ENCODE measurements around the gene EPDR1. TPM values are rescaled to one million over a fixed set of nuclear protein-coding genes. Genes with fewer than 3 reads are reported as not detected.

EPDR1 gene
- total and polyA plus RNA-seq, 4 donors: 31.3 to 44.0 (median 37.3) TPM

- H3K27me3 ChIP-seq (ENCODE audit: control insufficient read depth in 1 of 2, insufficient read depth in 2 of 2, low read length in 1 of 2): no peaks in the 10 kb centered on the region
- ATAC-seq (ENCODE audit: low FRiP score): no peak
- H3K36me3 ChIP-seq (ENCODE audit: control insufficient read depth in 1 of 2, insufficient read depth in 2 of 2, low read length in 1 of 2): no peaks in the 10 kb centered on the region
- intact Hi-C loops (cut with DNase I): loop anchor here in 1 of 2 donors (1.0 kb wide), 1 partner anchor 13 kb away; no protein-coding TSS in a partner anchor
- no peaks in the 10 kb centered on the region for H3K9me3 ChIP-seq (ENCODE audit: control insufficient read depth, low read length)
- no peak for DNase-seq
- WGBS, 2 donors: 49 to 54% methylated on average over 1 of the region's 1 CpG
- peaks cover 0 to 5% of the 10 kb centered on the region in 2 donors for H3K4me1 ChIP-seq (ENCODE audit: control insufficient read depth in 1 of 2, insufficient read depth in 2 of 2, low read length in 2 of 2)
- H3K27ac ChIP-seq (ENCODE audit: low read depth in 1 of 2, low read length in 2 of 2): peak overlapping the region in 1 of 2 donors; percentile 60
- H3K4me3 ChIP-seq (ENCODE audit: low read length in 2 of 2): no peak overlapping the region
These were observed 3.6 kb downstream of the EPDR1 start for GRCh38 chr7:37923996-37924395.

GRCh38 chr7:37924491-37925041, 4.1 kb downstream of the EPDR1 start:
- Histone ChIP-seq H3K4me3 (ENCODE audit: low read length in 2 of 2) (no peak overlapping the region), H3K36me3 (ENCODE audit: control insufficient read depth in 1 of 2, insufficient read depth in 2 of 2, low read length in 1 of 2) (no peaks in the 10 kb centered on the region), H3K9me3 (ENCODE audit: control insufficient read depth, low read length) (no peaks in the 10 kb centered on the region), H3K27me3 (ENCODE audit: control insufficient read depth in 1 of 2, insufficient read depth in 2 of 2, low read length in 1 of 2) (no peaks in the 10 kb centered on the region), H3K27ac (ENCODE audit: low read depth in 1 of 2, low read length in 2 of 2) (peak overlapping the region in 1 of 2 donors; percentile 60), H3K4me1 (ENCODE audit: control insufficient read depth in 1 of 2, insufficient read depth in 2 of 2, low read length in 2 of 2) (peaks cover 0 to 5% of the 10 kb centered on the region in 2 donors)
- ATAC-seq (ENCODE audit: low FRiP score) (no peak), DNase-seq (no peak)
- intact Hi-C loops (cut with DNase I): loop anchor here in 1 of 2 donors (1.0 kb wide), 1 partner anchor 13 kb away; no protein-coding TSS in a partner anchor
- WGBS, 2 donors: 5 to 7% methylated on average over 3 of the region's 3 CpGs

DNA sequence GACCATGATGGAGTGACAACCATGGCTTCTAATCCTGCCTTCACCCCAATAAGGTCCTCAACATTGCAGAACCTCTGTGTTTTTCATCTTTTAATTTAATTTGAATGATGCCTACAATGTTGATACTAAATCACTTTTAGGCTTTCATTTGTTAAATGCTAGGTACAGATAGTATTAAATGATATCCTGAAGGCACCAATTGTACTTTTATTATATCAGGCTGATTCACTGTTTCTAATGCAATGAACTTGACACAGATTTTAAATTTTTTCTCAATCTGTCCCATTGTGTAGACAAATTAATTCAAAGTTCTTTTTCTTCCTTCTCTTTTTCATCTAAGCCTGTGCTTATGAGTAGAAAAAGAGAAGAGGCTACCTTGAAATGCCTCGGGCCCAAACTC, 5.2 kb downstream of the EPDR1 start:
- DNase-seq (no peak), ATAC-seq (ENCODE audit: low FRiP score) (no peak)
- Histone ChIP-seq H3K36me3 (ENCODE audit: control insufficient read depth in 1 of 2, insufficient read depth in 2 of 2, low read length in 1 of 2) (no peaks in the 10 kb centered on the region), H3K4me3 (ENCODE audit: low read length in 2 of 2) (no peak overlapping the region), H3K27me3 (ENCODE audit: control insufficient read depth in 1 of 2, insufficient read depth in 2 of 2, low read length in 1 of 2) (no peaks in the 10 kb centered on the region), H3K27ac (ENCODE audit: low read depth in 1 of 2, low read length in 2 of 2) (no peak overlapping the region), H3K4me1 (ENCODE audit: control insufficient read depth in 1 of 2, insufficient read depth in 2 of 2, low read length in 2 of 2) (peaks cover 0 to 5% of the 10 kb centered on the region in 2 donors), H3K9me3 (ENCODE audit: control insufficient read depth, low read length) (no peaks in the 10 kb centered on the region)
- 93 to 97% methylated on average over 1 of the region's 1 CpG for WGBS, 2 donors
- intact Hi-C loops (cut with DNase I): no loop called here

DNA sequence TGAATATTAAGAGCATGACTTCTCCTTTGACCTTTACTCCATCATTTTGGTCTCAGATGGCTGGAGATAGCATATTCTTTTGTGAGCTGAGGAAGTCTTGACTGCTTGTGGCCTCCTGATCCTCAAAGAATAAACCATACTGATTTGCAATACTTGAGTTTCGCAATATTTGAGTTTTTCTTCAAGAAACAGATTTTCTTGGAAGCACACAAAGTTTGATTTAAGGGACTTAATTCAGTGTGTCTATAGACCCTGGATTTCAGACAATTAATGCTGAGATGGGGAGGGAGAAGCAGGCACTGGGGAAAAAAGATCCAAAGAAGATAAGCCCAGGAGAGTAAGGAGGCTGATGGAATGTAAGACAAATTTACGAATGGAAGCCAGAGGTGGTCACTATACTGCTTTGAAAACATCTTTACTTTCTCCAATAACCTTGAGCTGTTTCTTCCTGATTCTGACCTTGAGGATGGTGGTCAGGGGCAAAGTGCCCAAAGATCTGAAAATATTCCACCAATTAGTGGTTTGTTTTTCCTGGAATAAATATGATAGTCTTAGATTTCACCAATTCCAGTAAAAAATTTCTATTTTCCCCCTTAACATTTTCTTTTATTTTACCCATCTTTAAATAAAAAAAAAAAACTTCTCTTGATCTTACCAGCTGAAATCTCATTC, 7.5 kb downstream of the EPDR1 start:
- 90 to 95% methylated on average over 2 of the region's 2 CpGs for WGBS, 2 donors
- Histone ChIP-seq H3K4me3 (ENCODE audit: low read length in 2 of 2) (no peak overlapping the region), H3K9me3 (ENCODE audit: control insufficient read depth, low read length) (no peaks in the 10 kb centered on the region), H3K36me3 (ENCODE audit: control insufficient read depth in 1 of 2, insufficient read depth in 2 of 2, low read length in 1 of 2) (no peaks in the 10 kb centered on the region), H3K27me3 (ENCODE audit: control insufficient read depth in 1 of 2, insufficient read depth in 2 of 2, low read length in 1 of 2) (no peaks in the 10 kb centered on the region), H3K4me1 (ENCODE audit: control insufficient read depth in 1 of 2, insufficient read depth in 2 of 2, low read length in 2 of 2) (peaks cover 0 to 5% of the 10 kb centered on the region in 2 donors), H3K27ac (ENCODE audit: low read depth in 1 of 2, low read length in 2 of 2) (no peak overlapping the region)
- ATAC-seq (ENCODE audit: low FRiP score) (no peak), DNase-seq (no peak)
- intact Hi-C loops (cut with DNase I): no loop called here

DNA sequence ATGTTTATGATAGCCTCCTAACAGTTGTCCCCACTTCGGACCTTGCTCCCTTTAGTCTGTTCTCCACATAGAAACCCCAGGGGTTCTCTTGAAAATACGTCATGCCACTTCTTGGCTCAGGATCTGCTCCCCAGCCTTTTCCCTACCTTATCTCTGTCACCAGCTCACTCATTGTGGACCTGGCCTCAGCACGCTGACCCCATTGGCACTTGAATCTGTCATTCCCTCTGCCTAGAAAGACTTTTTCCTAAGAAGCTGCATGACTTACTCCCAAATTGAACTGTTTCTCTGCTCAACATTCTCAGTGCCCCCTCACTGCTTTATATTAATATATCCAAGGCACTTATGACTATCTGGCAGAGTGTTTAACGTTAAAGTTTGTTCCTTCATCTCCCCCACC, 8.4 kb downstream of the EPDR1 start:
- ATAC-seq (ENCODE audit: low FRiP score): no peak

DNA sequence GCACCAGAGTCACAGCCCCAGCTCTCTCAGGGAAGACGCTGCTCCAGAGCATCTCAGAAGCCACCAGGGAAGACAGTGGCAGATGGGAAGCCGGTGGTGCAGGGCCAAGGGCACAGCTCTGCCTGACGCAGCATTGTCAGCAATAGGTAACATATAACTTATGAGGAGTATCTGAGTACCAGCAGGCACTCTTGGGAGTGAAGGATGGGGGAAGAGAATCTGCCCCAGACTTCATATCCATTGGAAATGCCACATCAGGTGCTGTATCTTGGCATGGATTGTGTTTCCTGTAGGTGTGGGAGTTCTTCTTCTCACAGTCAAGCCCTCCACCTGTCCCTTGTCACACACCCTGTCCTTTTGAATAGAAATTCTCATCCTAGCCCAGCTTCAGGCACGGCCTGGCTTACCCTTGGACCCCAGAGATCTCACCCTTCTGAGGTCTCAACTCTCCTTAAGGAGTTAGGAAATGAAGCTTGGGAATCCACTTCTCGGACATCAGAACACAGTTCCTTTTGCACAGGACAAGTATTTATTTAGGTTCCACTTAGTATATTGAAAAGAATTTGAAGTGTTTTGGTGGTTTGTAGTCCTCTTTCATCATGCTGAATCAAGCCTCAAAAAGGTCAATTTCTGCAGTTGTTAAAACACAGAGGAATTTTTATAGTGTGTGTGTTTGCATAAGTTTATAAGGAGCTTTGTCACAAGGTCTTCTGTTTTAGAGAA, 9.9 kb downstream of the EPDR1 start:
- 95 to 96% methylated on average over 5 of the region's 5 CpGs for WGBS, 2 donors
- Histone ChIP-seq H3K27ac (ENCODE audit: low read depth in 1 of 2, low read length in 2 of 2) (no peak overlapping the region), H3K4me3 (ENCODE audit: low read length in 2 of 2) (no peak overlapping the region), H3K36me3 (ENCODE audit: control insufficient read depth in 1 of 2, insufficient read depth in 2 of 2, low read length in 1 of 2) (no peaks in the 10 kb centered on the region), H3K9me3 (ENCODE audit: control insufficient read depth, low read length) (no peaks in the 10 kb centered on the region), H3K27me3 (ENCODE audit: control insufficient read depth in 1 of 2, insufficient read depth in 2 of 2, low read length in 1 of 2) (no peaks in the 10 kb centered on the region), H3K4me1 (ENCODE audit: control insufficient read depth in 1 of 2, insufficient read depth in 2 of 2, low read length in 2 of 2) (no peaks in the 10 kb centered on the region)
- DNase-seq (no peak), ATAC-seq (ENCODE audit: low FRiP score) (no peak)
- intact Hi-C loops (cut with DNase I): no loop called here

More for the DNA sequence above, 8.4 kb downstream of the EPDR1 start:
- Histone ChIP-seq H3K4me1 (ENCODE audit: control insufficient read depth in 1 of 2, insufficient read depth in 2 of 2, low read length in 2 of 2) (no peaks in the 10 kb centered on the region), H3K27ac (ENCODE audit: low read depth in 1 of 2, low read length in 2 of 2) (no peak overlapping the region), H3K36me3 (ENCODE audit: control insufficient read depth in 1 of 2, insufficient read depth in 2 of 2, low read length in 1 of 2) (no peaks in the 10 kb centered on the region), H3K27me3 (ENCODE audit: control insufficient read depth in 1 of 2, insufficient read depth in 2 of 2, low read length in 1 of 2) (no peaks in the 10 kb centered on the region), H3K9me3 (ENCODE audit: control insufficient read depth, low read length) (no peaks in the 10 kb centered on the region), H3K4me3 (ENCODE audit: low read length in 2 of 2) (no peak overlapping the region)
- WGBS, 2 donors: 85 to 87% methylated on average over 4 of the region's 4 CpGs
- intact Hi-C loops (cut with DNase I): no loop called here
- DNase-seq: no peak

GRCh38 chr7:37932543-37932942, 12.1 kb downstream of the EPDR1 start:
- no peaks in the 10 kb centered on the region for H3K27me3 ChIP-seq (ENCODE audit: control insufficient read depth in 1 of 2, insufficient read depth in 2 of 2, low read length in 1 of 2)
- H3K27ac ChIP-seq (ENCODE audit: low read depth in 1 of 2, low read length in 2 of 2): no peak overlapping the region
- ATAC-seq (ENCODE audit: low FRiP score): no peak
- no peak overlapping the region for H3K4me3 ChIP-seq (ENCODE audit: low read length in 2 of 2)
- intact Hi-C loops (cut with DNase I): no loop called here
- DNase-seq: no peak
- no peaks in the 10 kb centered on the region for H3K4me1 ChIP-seq (ENCODE audit: control insufficient read depth in 1 of 2, insufficient read depth in 2 of 2, low read length in 2 of 2)
- no peaks in the 10 kb centered on the region for H3K36me3 ChIP-seq (ENCODE audit: control insufficient read depth in 1 of 2, insufficient read depth in 2 of 2, low read length in 1 of 2)
- no peaks in the 10 kb centered on the region for H3K9me3 ChIP-seq (ENCODE audit: control insufficient read depth, low read length)
- 86 to 90% methylated on average over 2 of the region's 2 CpGs for whole genome bisulfite sequencing, 2 donors

- intact Hi-C loops (cut with DNase I): no loop called here
- H3K36me3 ChIP-seq (ENCODE audit: control insufficient read depth in 1 of 2, insufficient read depth in 2 of 2, low read length in 1 of 2): no peaks in the 10 kb centered on the region
- H3K27ac ChIP-seq (ENCODE audit: low read depth in 1 of 2, low read length in 2 of 2): no peak overlapping the region
- DNase-seq (peak in 1 of 2 donors; percentile 56), ATAC-seq (ENCODE audit: low FRiP score) (peak; percentile 45)
- H3K9me3 ChIP-seq (ENCODE audit: control insufficient read depth, low read length): no peaks in the 10 kb centered on the region
- no peak overlapping the region for H3K4me3 ChIP-seq (ENCODE audit: low read length in 2 of 2)
- no peaks in the 10 kb centered on the region for H3K4me1 ChIP-seq (ENCODE audit: control insufficient read depth in 1 of 2, insufficient read depth in 2 of 2, low read length in 2 of 2)
- 86 to 97% methylated on average over 9 of the region's 9 CpGs for WGBS, 2 donors
- H3K27me3 ChIP-seq (ENCODE audit: control insufficient read depth in 1 of 2, insufficient read depth in 2 of 2, low read length in 1 of 2): no peaks in the 10 kb centered on the region
These were observed 12.7 kb downstream of the EPDR1 start for GRCh38 chr7:37933018-37933566.

Data from aorta (tissue), 5 donors.